OCI-LY7 (cell line): ENCODE measurements around the gene IRGC.

ENCODE experiments used
- EZH2phosphoT487 ChIP-seq: fragments of 200-600 bp; sonication (generic); IDR thresholded peaks from 2 replicates; pipeline ENCODE4 v1.6.1; 2018; ENCODE audit warnings: low read depth, borderline replicate concordance, mild to moderate bottlenecking, mixed run types, antibody characterized with exemption, low read length, moderate library complexity, mixed read lengths
- TF ChIP-seq, protein P1 (sequence below): fragments of 200-600 bp; sonication (generic); conservative IDR thresholded peaks from 2 replicates; pipeline ENCODE4 v1.5.1; 2014; ENCODE audit warnings: mild to moderate bottlenecking, antibody characterized with exemption, low read length, moderate library complexity, mixed read lengths

DNA sequence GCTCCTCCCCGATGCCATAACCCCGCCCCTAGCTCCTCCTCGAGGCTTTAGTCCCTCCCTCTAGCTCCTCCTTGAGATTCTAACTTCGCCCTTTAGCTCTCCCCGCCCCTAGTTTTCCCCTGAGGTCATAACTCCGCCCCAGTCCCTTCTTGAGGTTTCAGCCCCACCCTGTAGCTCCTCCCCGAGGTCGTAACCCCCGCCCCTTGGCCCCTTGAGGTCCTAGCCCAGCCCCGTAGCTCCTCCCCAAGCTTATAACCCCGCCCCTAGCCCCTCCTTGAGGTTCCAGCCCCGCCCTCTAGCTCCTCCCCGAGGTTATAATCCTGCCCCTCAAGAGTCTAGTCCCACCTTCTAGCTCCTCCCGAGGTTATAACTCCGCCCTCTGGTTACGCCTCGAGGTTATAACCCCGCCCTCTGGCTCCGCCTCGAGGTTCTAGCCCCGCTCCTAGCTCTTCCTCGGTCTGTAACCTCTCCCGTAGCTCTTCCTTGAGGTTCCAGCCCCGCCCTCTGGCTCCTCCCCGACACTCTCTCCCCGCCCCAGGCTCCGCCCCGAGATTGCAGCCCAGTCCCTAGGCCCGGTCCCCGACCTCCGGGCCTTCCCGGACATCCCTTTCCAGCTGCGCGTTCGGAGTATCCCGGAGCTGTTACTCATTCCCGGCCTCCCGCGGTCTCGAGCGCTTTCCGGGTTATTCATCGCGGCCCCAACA, 47.3 kb upstream of the IRGC start:
- TF ChIP-seq, protein P1, sequence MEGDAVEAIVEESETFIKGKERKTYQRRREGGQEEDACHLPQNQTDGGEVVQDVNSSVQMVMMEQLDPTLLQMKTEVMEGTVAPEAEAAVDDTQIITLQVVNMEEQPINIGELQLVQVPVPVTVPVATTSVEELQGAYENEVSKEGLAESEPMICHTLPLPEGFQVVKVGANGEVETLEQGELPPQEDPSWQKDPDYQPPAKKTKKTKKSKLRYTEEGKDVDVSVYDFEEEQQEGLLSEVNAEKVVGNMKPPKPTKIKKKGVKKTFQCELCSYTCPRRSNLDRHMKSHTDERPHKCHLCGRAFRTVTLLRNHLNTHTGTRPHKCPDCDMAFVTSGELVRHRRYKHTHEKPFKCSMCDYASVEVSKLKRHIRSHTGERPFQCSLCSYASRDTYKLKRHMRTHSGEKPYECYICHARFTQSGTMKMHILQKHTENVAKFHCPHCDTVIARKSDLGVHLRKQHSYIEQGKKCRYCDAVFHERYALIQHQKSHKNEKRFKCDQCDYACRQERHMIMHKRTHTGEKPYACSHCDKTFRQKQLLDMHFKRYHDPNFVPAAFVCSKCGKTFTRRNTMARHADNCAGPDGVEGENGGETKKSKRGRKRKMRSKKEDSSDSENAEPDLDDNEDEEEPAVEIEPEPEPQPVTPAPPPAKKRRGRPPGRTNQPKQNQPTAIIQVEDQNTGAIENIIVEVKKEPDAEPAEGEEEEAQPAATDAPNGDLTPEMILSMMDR = no peak
- TF ChIP-seq EZH2phosphoT487 = no peak
